ENCODE data around the gene OLIG2.

DNA sequence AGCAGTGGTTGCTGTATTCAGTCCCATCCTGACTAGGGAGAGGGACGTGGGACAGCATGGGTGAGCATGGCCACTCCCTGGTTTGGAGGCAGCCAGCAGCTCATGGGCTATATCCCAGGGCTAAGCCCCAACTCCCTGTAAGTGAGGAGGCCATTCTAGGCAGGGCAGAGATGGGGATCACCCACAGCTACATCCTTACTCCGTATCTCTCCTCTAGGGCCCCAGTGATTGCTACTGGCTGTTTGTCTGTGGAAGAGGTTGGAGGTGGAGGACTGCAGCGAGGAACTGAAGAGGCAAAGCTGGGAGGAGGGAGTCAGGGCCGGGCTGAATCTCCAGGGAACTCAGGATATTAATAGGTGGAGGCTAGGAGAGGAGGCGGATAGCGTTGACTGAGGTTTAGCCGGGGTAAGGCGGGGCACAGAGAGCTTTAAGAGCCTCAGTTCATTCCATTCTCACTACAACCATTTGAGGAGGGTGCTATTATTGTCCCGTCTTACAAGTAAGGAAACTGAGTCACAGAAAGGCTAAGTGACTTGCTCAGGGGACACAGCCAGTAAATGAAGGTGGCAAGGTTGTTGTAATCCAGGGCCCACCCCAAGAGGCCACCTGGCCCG lies 6.8 kb downstream of the OLIG2 start:
- TF ChIP-seq, protein P1, sequence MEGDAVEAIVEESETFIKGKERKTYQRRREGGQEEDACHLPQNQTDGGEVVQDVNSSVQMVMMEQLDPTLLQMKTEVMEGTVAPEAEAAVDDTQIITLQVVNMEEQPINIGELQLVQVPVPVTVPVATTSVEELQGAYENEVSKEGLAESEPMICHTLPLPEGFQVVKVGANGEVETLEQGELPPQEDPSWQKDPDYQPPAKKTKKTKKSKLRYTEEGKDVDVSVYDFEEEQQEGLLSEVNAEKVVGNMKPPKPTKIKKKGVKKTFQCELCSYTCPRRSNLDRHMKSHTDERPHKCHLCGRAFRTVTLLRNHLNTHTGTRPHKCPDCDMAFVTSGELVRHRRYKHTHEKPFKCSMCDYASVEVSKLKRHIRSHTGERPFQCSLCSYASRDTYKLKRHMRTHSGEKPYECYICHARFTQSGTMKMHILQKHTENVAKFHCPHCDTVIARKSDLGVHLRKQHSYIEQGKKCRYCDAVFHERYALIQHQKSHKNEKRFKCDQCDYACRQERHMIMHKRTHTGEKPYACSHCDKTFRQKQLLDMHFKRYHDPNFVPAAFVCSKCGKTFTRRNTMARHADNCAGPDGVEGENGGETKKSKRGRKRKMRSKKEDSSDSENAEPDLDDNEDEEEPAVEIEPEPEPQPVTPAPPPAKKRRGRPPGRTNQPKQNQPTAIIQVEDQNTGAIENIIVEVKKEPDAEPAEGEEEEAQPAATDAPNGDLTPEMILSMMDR (conservative IDR thresholded peaks at IDR 0.05; ENCODE audit: low read depth in 2 of 2): no peak
- TF ChIP-seq EZH2phosphoT487 (IDR thresholded peaks at IDR 0.05; ENCODE audit: unreplicated experiment) (no peak), NANOG (IDR thresholded peaks at IDR 0.05; ENCODE audit: borderline replicate concordance) (no peak), ZNF114 (CRISPR knock-in tag; IDR thresholded peaks at IDR 0.05) (no peak), JUNB (IDR thresholded peaks at IDR 0.05; ENCODE audit: unreplicated experiment) (no peak), CREB1 (CRISPR knock-in tag; IDR thresholded peaks at IDR 0.05; ENCODE audit: low read depth) (no peak), EZH2 (IDR thresholded peaks at IDR 0.05; ENCODE audit: low read depth, unreplicated experiment) (peak; percentile 86), POLR2AphosphoS5 (IDR thresholded peaks at IDR 0.05; ENCODE audit: low read depth) (no peak), ZNF331 (CRISPR knock-in tag; IDR thresholded peaks at IDR 0.05; ENCODE audit: low read depth) (no peak)
- TF ChIP-seq, protein P2, sequence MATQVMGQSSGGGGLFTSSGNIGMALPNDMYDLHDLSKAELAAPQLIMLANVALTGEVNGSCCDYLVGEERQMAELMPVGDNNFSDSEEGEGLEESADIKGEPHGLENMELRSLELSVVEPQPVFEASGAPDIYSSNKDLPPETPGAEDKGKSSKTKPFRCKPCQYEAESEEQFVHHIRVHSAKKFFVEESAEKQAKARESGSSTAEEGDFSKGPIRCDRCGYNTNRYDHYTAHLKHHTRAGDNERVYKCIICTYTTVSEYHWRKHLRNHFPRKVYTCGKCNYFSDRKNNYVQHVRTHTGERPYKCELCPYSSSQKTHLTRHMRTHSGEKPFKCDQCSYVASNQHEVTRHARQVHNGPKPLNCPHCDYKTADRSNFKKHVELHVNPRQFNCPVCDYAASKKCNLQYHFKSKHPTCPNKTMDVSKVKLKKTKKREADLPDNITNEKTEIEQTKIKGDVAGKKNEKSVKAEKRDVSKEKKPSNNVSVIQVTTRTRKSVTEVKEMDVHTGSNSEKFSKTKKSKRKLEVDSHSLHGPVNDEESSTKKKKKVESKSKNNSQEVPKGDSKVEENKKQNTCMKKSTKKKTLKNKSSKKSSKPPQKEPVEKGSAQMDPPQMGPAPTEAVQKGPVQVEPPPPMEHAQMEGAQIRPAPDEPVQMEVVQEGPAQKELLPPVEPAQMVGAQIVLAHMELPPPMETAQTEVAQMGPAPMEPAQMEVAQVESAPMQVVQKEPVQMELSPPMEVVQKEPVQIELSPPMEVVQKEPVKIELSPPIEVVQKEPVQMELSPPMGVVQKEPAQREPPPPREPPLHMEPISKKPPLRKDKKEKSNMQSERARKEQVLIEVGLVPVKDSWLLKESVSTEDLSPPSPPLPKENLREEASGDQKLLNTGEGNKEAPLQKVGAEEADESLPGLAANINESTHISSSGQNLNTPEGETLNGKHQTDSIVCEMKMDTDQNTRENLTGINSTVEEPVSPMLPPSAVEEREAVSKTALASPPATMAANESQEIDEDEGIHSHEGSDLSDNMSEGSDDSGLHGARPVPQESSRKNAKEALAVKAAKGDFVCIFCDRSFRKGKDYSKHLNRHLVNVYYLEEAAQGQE (IDR thresholded peaks at IDR 0.05; ENCODE audit: unreplicated experiment): no peak
- TF ChIP-seq, protein P3, sequence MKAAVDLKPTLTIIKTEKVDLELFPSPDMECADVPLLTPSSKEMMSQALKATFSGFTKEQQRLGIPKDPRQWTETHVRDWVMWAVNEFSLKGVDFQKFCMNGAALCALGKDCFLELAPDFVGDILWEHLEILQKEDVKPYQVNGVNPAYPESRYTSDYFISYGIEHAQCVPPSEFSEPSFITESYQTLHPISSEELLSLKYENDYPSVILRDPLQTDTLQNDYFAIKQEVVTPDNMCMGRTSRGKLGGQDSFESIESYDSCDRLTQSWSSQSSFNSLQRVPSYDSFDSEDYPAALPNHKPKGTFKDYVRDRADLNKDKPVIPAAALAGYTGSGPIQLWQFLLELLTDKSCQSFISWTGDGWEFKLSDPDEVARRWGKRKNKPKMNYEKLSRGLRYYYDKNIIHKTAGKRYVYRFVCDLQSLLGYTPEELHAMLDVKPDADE (IDR thresholded peaks at IDR 0.05): no peak
- TF ChIP-seq, protein P4, sequence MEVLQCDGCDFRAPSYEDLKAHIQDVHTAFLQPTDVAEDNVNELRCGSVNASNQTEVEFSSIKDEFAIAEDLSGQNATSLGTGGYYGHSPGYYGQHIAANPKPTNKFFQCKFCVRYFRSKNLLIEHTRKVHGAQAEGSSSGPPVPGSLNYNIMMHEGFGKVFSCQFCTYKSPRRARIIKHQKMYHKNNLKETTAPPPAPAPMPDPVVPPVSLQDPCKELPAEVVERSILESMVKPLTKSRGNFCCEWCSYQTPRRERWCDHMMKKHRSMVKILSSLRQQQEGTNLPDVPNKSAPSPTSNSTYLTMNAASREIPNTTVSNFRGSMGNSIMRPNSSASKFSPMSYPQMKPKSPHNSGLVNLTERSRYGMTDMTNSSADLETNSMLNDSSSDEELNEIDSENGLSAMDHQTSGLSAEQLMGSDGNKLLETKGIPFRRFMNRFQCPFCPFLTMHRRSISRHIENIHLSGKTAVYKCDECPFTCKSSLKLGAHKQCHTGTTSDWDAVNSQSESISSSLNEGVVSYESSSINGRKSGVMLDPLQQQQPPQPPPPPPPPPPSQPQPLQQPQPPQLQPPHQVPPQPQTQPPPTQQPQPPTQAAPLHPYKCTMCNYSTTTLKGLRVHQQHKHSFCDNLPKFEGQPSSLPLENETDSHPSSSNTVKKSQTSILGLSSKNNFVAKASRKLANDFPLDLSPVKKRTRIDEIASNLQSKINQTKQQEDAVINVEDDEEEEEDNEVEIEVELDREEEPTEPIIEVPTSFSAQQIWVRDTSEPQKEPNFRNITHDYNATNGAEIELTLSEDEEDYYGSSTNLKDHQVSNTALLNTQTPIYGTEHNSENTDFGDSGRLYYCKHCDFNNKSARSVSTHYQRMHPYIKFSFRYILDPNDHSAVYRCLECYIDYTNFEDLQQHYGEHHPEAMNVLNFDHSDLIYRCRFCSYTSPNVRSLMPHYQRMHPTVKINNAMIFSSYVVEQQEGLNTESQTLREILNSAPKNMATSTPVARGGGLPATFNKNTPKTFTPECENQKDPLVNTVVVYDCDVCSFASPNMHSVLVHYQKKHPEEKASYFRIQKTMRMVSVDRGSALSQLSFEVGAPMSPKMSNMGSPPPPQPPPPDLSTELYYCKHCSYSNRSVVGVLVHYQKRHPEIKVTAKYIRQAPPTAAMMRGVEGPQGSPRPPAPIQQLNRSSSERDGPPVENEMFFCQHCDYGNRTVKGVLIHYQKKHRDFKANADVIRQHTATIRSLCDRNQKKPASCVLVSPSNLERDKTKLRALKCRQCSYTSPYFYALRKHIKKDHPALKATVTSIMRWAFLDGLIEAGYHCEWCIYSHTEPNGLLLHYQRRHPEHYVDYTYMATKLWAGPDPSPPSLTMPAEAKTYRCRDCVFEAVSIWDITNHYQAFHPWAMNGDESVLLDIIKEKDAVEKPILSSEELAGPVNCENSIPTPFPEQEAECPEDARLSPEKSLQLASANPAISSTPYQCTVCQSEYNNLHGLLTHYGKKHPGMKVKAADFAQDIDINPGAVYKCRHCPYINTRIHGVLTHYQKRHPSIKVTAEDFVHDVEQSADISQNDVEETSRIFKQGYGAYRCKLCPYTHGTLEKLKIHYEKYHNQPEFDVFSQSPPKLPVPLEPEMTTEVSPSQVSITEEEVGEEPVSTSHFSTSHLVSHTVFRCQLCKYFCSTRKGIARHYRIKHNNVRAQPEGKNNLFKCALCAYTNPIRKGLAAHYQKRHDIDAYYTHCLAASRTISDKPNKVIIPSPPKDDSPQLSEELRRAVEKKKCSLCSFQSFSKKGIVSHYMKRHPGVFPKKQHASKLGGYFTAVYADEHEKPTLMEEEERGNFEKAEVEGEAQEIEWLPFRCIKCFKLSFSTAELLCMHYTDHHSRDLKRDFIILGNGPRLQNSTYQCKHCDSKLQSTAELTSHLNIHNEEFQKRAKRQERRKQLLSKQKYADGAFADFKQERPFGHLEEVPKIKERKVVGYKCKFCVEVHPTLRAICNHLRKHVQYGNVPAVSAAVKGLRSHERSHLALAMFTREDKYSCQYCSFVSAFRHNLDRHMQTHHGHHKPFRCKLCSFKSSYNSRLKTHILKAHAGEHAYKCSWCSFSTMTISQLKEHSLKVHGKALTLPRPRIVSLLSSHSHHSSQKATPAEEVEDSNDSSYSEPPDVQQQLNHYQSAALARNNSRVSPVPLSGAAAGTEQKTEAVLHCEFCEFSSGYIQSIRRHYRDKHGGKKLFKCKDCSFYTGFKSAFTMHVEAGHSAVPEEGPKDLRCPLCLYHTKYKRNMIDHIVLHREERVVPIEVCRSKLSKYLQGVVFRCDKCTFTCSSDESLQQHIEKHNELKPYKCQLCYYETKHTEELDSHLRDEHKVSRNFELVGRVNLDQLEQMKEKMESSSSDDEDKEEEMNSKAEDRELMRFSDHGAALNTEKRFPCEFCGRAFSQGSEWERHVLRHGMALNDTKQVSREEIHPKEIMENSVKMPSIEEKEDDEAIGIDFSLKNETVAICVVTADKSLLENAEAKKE (CRISPR knock-in tag; IDR thresholded peaks at IDR 0.05): no peak
